ENCODE results near the gene TRAF2. TPM values are rescaled to one million over a fixed set of nuclear protein-coding genes. Genes with fewer than 3 reads are reported as not detected.

The TRAF2 gene
- polyA plus RNA-seq, 3 donors, result 1.6 to 6.1 (median 2.0) TPM

GRCh38 chr9:136956604-136957003, 70.3 kb downstream of the TRAF2 start:
- H3K36me3 ChIP-seq (replicated peaks in 1 of 2; ENCODE audit: control insufficient read depth in 1 of 2, insufficient read depth in 2 of 2, low read length in 2 of 2), result no peaks in the 10 kb centered on the region
- Mint-ChIP-seq H3K4me1 (no peaks in the 10 kb centered on the region), H3K36me3 (no peaks in the 10 kb centered on the region), H3K27me3 (ENCODE audit: low read depth in 3 of 3) (peaks cover 0 to 8% (median 2%) of the 10 kb centered on the region in 3 donors), H3K4me3 (no peak overlapping the region), H3K9me3 (peaks cover 0 to 5% (median 3%) of the 10 kb centered on the region in 7 donors), H3K27ac (no peak overlapping the region)
- H3K4me1 ChIP-seq (ENCODE audit: control insufficient read depth in 1 of 2, insufficient read depth in 2 of 2, low read length in 2 of 2), result no peaks in the 10 kb centered on the region
- intact Hi-C loops (cut with micrococcal nuclease), result no loop called here
- H3K4me3 ChIP-seq (replicated peaks in 1 of 3; ENCODE audit: low read depth in 2 of 3, low read length in 3 of 3), result no peak overlapping the region
- TF ChIP-seq, protein P1, sequence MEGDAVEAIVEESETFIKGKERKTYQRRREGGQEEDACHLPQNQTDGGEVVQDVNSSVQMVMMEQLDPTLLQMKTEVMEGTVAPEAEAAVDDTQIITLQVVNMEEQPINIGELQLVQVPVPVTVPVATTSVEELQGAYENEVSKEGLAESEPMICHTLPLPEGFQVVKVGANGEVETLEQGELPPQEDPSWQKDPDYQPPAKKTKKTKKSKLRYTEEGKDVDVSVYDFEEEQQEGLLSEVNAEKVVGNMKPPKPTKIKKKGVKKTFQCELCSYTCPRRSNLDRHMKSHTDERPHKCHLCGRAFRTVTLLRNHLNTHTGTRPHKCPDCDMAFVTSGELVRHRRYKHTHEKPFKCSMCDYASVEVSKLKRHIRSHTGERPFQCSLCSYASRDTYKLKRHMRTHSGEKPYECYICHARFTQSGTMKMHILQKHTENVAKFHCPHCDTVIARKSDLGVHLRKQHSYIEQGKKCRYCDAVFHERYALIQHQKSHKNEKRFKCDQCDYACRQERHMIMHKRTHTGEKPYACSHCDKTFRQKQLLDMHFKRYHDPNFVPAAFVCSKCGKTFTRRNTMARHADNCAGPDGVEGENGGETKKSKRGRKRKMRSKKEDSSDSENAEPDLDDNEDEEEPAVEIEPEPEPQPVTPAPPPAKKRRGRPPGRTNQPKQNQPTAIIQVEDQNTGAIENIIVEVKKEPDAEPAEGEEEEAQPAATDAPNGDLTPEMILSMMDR (IDR thresholded peaks at IDR 0.05), result no peak
- 95% methylated on average over 3 of the region's 4 CpGs for WGBS (ENCODE audit: insufficient coverage)
- no peak overlapping the region for H3K9ac ChIP-seq (ENCODE audit: insufficient read depth, low read length, poor library complexity, severe bottlenecking)
- no peak overlapping the region for H2AFZ ChIP-seq (ENCODE audit: insufficient read depth, low read depth, low read length, poor library complexity, severe bottlenecking)
- H3K79me2 ChIP-seq (ENCODE audit: insufficient read depth, low read length), result no peaks in the 10 kb centered on the region
- H3K27me3 ChIP-seq (ENCODE audit: control insufficient read depth in 2 of 2, insufficient read depth in 2 of 2, low read length in 2 of 2), result no peaks in the 10 kb centered on the region
- no peaks in the 10 kb centered on the region for H3K9me3 ChIP-seq (replicated peaks in 1 of 2; ENCODE audit: control insufficient read depth in 1 of 2, insufficient read depth in 1 of 2, low read length in 2 of 2)
- H3K4me2 ChIP-seq (replicated peaks; ENCODE audit: extremely low read depth, low read length, poor library complexity, severe bottlenecking), result no peak overlapping the region
- H3K27ac ChIP-seq (ENCODE audit: low read depth in 1 of 2, low read length in 2 of 2), result no peak overlapping the region
- no peak for DNase-seq
- H4K20me1 ChIP-seq (ENCODE audit: insufficient read depth, low read length), result no peaks in the 10 kb centered on the region

GRCh38 chr9:136957461-136957860, 71.1 kb downstream of the TRAF2 start:
- H3K4me1 Mint-ChIP-seq, result no peaks in the 10 kb centered on the region
- no peak overlapping the region for H3K27ac Mint-ChIP-seq
- no peak overlapping the region for H3K27ac ChIP-seq (ENCODE audit: low read depth in 1 of 2, low read length in 2 of 2)
- no peak overlapping the region for H3K9ac ChIP-seq (ENCODE audit: insufficient read depth, low read length, poor library complexity, severe bottlenecking)
- peaks cover 0 to 5% (median 3%) of the 10 kb centered on the region in 7 donors for H3K9me3 Mint-ChIP-seq
- H3K4me3 ChIP-seq (replicated peaks in 1 of 3; ENCODE audit: low read depth in 2 of 3, low read length in 3 of 3), result no peak overlapping the region
- no peaks in the 10 kb centered on the region for H4K20me1 ChIP-seq (ENCODE audit: insufficient read depth, low read length)
- no peak for DNase-seq
- H2AFZ ChIP-seq (ENCODE audit: insufficient read depth, low read depth, low read length, poor library complexity, severe bottlenecking), result no peak overlapping the region
- TF ChIP-seq, protein P1 (IDR thresholded peaks at IDR 0.05), result no peak
- no peaks in the 10 kb centered on the region for H3K36me3 Mint-ChIP-seq
- no peaks in the 10 kb centered on the region for H3K36me3 ChIP-seq (replicated peaks in 1 of 2; ENCODE audit: control insufficient read depth in 1 of 2, insufficient read depth in 2 of 2, low read length in 2 of 2)
- intact Hi-C loops (cut with micrococcal nuclease), result no loop called here
- no peak overlapping the region for H3K4me2 ChIP-seq (replicated peaks; ENCODE audit: extremely low read depth, low read length, poor library complexity, severe bottlenecking)
- 100% methylated on average over 1 of the region's 1 CpG for WGBS (ENCODE audit: insufficient coverage)
- no peaks in the 10 kb centered on the region for H3K9me3 ChIP-seq (replicated peaks in 1 of 2; ENCODE audit: control insufficient read depth in 1 of 2, insufficient read depth in 1 of 2, low read length in 2 of 2)
- H3K4me3 Mint-ChIP-seq, result no peak overlapping the region
- no peaks in the 10 kb centered on the region for H3K4me1 ChIP-seq (ENCODE audit: control insufficient read depth in 1 of 2, insufficient read depth in 2 of 2, low read length in 2 of 2)
- no peaks in the 10 kb centered on the region for H3K27me3 ChIP-seq (ENCODE audit: control insufficient read depth in 2 of 2, insufficient read depth in 2 of 2, low read length in 2 of 2)
- H3K27me3 Mint-ChIP-seq (ENCODE audit: low read depth in 3 of 3), result peaks cover 0 to 8% (median 2%) of the 10 kb centered on the region in 3 donors
- H3K79me2 ChIP-seq (ENCODE audit: insufficient read depth, low read length), result no peaks in the 10 kb centered on the region
